H7 (cell line): ENCODE data around the gene OR52W1. TPM values are rescaled to one million over a fixed set of nuclear protein-coding genes. Genes with fewer than 3 reads are reported as not detected.

Experiments used
- total RNA-seq: library from RNA; depleted of rRNA; stranded (reverse); fragments of >200 nt; shearing (Covaris generic); gene quantifications from 2 replicates; pipeline ENCODE4 v1.2.3, GENCODE V29; 2014; rRNA removed

OR52W1 gene
- total RNA-seq, 1 experiment from 2014 or later, result not detected

Other genes starting within 250 kb of the OR52W1 start
- 0.18 TPM in 1 of 2 replicates, not detected in the other for gene OR56A5, start 230.7 kb upstream of the OR52W1 start, total RNA-seq
- not detected in 2 replicates for gene OR52L1, start 212.2 kb upstream of the OR52W1 start, total RNA-seq
- not detected in 2 replicates for gene OR56A4, start 192.3 kb upstream of the OR52W1 start, total RNA-seq
- 0.03 and 0.07 TPM in 2 replicates for gene OR56A1, start 168.5 kb upstream of the OR52W1 start, total RNA-seq
- not detected in 2 replicates for gene OR56B4, start 91.5 kb upstream of the OR52W1 start, total RNA-seq
- not detected in 2 replicates for gene OR52B2, start 28.9 kb upstream of the OR52W1 start, total RNA-seq
- gene C11orf42, start 6.3 kb downstream of the OR52W1 start, total RNA-seq, result not detected in 2 replicates
- 27.9 and 38.3 TPM in 2 replicates for gene FHIP1B, start 35.4 kb downstream of the OR52W1 start, total RNA-seq
- 0.17 and 0.67 TPM in 2 replicates for gene CNGA4, start 39.9 kb downstream of the OR52W1 start, total RNA-seq
- gene CCKBR, start 60.6 kb downstream of the OR52W1 start, total RNA-seq, result 12.0 and 29.4 TPM in 2 replicates
- gene CAVIN3, start 121.3 kb downstream of the OR52W1 start, total RNA-seq, result 93.4 and 179 TPM in 2 replicates
- 6.2 and 13.3 TPM in 2 replicates for gene SMPD1, start 191.2 kb downstream of the OR52W1 start, total RNA-seq
- gene APBB1, start 219.9 kb downstream of the OR52W1 start, total RNA-seq, result 42.5 and 57.2 TPM in 2 replicates
- 3.2 TPM in 1 of 2 replicates, not detected in the other for gene HPX, start 241.8 kb downstream of the OR52W1 start, total RNA-seq